BJ (cell line): Measurements from ENCODE around the gene SRGAP3. TPM values are rescaled to one million over a fixed set of nuclear protein-coding genes. Genes with fewer than 3 reads are reported as not detected.

Source experiments
- CTCF ChIA-PET: fragments of 350-600 bp; formaldehyde crosslinking; extraction: SDS; loops from one replicate; lab custom pipeline; 2021; ENCODE audit warnings: antibody characterized with exemption, inconsistent platforms; lab: Yijun Ruan, JAX
- POLR2A ChIA-PET: fragments of 300-600 bp; sonication (Branson Sonifier 250); formaldehyde crosslinking; extraction: SDS; loops from one replicate; lab custom pipeline; 2021; ENCODE audit warnings: antibody characterized with exemption; lab: Charles Lee
- DNase-seq: peaks from one replicate; pipeline ENCODE4 v3.0.0-alpha.2; 2011; ENCODE audit warnings: low read depth
- H3K27me3 ChIP-seq: 2 replicates; pipeline ENCODE4 v1.6.0; 2011; ENCODE audit warnings: low read length; ENCODE audit not compliant: control insufficient read depth, insufficient read depth
- H3K36me3 ChIP-seq: 2 replicates; pipeline ENCODE4 v1.5.1; 2011; ENCODE audit warnings: low read length; ENCODE audit not compliant: control insufficient read depth, insufficient read depth
- H3K4me3 ChIP-seq: 2 replicates; pipeline ENCODE4 v1.5.1; 2011; ENCODE audit warnings: low read depth, mild to moderate bottlenecking, control low read depth, low read length
- CTCF ChIP-seq: IDR thresholded peaks from 2 replicates; pipeline ENCODE4 v1.5.1; 2011; ENCODE audit warnings: low read depth, mild to moderate bottlenecking, control low read depth, inconsistent platforms, low read length, moderate library complexity; ENCODE audit not compliant: insufficient read depth
- polyA plus RNA-seq: library from polyadenylated mRNA; depleted of rRNA; stranded (reverse); fragments of >200 nt; gene quantifications from 2 replicates; pipeline ENCODE4 v1.2.3, GENCODE V29; 2011

Gene SRGAP3
- polyA plus RNA-seq, 1 experiment = 0.75 TPM

- Histone ChIP-seq H3K36me3 (no peaks in the 10 kb centered on the region), H3K27me3 (no peaks in the 10 kb centered on the region), H3K4me3 (no peak overlapping the region)
- DNase-seq = no peak
- CTCF ChIA-PET = no interaction called here
- no peak for TF ChIP-seq CTCF
- POLR2A ChIA-PET = no interaction called here
These were observed 18.9 kb downstream of the SRGAP3 start for GRCh38 chr3:9230596-9230995.

- ChIA-PET POLR2A (no interaction called here), CTCF (no interaction called here)
- H3K4me3 ChIP-seq = no peak overlapping the region
- TF ChIP-seq CTCF = no peak
- no peak for DNase-seq
- H3K27me3 ChIP-seq = no peaks in the 10 kb centered on the region
- H3K36me3 ChIP-seq = no peaks in the 10 kb centered on the region
These were observed 19.6 kb downstream of the SRGAP3 start for GRCh38 chr3:9229879-9230278.

- ChIA-PET CTCF (interaction anchor here (0.6 kb wide), 1 partner anchor 1272 kb away, joined by 4 read pairs; no protein-coding TSS in a partner anchor), POLR2A (no interaction called here)
- TF ChIP-seq CTCF = no peak
- Histone ChIP-seq H3K4me3 (no peak overlapping the region), H3K36me3 (no peaks in the 10 kb centered on the region), H3K27me3 (no peaks in the 10 kb centered on the region)
- no peak for DNase-seq
These were observed 20.1 kb downstream of the SRGAP3 start for GRCh38 chr3:9229325-9229724.

- TF ChIP-seq CTCF = no peak
- H3K27me3 ChIP-seq = no peaks in the 10 kb centered on the region
- no peak overlapping the region for H3K4me3 ChIP-seq
- POLR2A ChIA-PET = no interaction called here
- DNase-seq = no peak
- H3K36me3 ChIP-seq = no peaks in the 10 kb centered on the region
- CTCF ChIA-PET = interaction anchor here (1.3 kb wide), 1 partner anchor 12 kb away, joined by 3 read pairs; no protein-coding TSS in a partner anchor
These were observed 23.1 kb downstream of the SRGAP3 start for GRCh38 chr3:9226326-9226725.

- no peak for DNase-seq
- Histone ChIP-seq H3K27me3 (no peaks in the 10 kb centered on the region), H3K36me3 (no peaks in the 10 kb centered on the region), H3K4me3 (no peak overlapping the region)
- POLR2A ChIA-PET = no interaction called here
- no peak for TF ChIP-seq CTCF
- CTCF ChIA-PET = interaction anchor here (0.5 to 0.7 kb wide), 2 partner anchors 13 to 1660 kb away, joined by 3 read pairs; no protein-coding TSS in a partner anchor
These were observed 24.2 kb downstream of the SRGAP3 start for GRCh38 chr3:9225268-9225667.
